GM19324 (cell line): Measurements from ENCODE around the gene TBR1.

Experiments used
- ATAC-seq: cut with Tn5 transposase; IDR thresholded peaks from one replicate; pipeline ENCODE4 v1.9.1; 2021; ENCODE audit warnings: mild to moderate bottlenecking, moderate library complexity; ENCODE audit not compliant: unreplicated experiment, low FRiP score

Gene TBR1

DNA sequence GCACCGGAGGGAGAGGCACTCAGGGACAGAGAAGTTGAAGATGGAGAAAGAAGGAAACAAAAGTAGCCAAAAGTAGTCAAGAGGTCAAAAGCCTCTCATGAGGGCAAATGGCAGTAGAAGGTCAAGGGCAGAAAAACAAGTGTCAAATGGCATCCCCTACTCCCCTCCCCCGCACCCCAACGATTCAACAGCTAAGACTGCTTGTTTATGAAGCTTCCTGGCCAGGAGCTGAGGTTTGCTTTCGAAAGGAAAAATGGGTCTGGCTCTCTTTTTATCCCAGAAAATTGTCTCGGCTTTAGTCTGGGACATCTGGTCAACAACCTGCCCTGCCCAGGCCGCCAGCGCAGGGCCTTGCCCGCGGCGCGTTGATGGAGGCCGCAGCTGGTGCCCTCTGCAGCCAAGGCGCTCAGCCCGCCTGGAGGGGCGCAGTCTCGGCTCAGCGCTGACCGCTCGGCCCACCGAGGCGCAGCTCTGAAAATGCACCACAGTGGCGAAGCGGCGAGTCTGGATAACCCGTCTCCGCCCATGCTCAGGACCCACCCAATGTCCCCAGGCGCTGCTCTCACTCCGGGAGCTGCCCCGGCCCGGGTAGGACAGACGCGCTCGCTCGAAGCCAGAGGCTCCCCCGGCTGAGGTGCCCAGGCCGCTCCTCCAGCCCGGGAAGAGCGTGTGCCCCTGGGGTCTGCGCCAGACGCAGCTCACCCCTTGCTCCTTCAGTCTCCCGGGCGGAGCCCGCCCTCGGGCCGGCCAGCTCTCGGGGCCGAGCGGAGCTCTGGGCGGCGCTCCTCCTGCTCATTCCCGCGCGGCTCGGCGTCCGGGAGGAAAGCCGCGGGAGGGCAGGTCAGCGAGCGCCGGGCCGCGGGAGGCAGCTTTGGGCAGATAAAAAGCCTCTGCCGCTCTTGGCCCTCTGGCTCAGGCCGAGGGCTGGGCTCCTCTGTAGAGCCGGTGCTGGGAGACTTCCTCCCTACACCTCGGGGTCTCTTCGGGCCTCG, 1.8 kb upstream of the TBR1 start:
- no peak for ATAC-seq

DNA sequence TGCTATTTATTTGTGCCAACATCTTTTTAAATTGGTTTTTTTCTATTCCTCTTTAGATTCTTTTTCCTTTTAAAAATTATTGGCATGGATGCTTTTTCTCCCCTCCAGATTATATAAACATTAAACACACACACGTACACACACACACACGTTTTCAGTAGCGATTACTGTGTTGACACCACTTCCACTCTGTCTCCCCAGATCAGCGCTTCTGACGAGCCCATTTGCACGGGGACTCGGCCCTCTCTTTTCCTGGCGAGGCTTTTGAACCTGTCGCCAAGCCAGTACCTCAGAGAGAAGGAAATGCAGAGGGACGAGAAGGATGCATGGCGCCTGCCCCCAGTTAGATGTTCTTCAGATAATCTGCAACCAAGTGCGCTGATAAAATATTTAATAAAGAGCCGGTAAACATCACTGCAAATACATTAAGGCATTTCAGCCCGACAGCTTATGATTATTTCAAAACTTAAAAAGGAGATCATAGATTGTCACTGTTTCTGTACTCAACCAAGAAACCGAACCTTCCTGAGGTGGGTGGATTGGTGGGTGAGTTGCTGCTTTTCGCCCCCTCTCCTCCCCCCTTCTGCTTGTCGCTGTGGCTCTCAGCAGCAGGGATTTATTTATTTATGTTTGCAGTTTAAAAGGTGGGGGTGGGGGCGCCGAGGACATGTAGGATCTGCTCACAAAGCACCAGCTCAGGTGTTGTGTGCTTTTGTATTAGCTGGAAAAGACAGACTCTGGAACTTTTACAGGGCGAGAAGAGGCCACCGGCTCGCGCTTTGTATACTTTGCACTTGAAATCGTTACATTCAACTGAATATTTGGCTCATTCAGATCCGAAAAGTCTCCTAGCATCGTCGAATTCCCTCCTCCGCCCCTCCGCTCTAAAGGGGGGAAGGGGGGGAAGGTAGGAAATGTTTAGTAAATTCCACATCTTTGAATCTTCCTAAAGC, 787 bp upstream of the TBR1 start:
- no peak for ATAC-seq

DNA sequence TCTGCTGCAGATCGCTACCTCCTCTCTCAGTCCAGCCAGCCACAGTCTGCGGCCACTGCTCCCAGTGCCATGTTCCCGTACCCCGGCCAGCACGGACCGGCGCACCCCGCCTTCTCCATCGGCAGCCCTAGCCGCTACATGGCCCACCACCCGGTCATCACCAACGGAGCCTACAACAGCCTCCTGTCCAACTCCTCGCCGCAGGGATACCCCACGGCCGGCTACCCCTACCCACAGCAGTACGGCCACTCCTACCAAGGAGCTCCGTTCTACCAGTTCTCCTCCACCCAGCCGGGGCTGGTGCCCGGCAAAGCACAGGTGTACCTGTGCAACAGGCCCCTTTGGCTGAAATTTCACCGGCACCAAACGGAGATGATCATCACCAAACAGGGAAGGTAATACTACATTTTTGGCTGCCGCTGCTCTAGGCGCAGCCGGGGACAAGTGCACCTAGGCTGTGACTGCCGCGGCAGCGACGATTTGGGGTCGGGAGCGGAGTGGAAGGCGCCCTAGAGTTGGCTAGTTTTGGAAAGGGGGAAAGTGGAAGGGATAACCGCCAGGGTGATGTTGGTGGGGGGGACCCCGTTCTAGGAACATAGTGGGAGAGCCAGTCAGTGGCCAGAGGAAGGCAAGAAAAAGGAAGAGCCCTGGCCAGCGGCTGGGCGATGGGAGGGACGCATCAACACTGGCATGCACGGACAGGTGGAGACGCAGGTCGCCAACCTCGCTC, 776 bp downstream of the TBR1 start:
- ATAC-seq: no peak

DNA sequence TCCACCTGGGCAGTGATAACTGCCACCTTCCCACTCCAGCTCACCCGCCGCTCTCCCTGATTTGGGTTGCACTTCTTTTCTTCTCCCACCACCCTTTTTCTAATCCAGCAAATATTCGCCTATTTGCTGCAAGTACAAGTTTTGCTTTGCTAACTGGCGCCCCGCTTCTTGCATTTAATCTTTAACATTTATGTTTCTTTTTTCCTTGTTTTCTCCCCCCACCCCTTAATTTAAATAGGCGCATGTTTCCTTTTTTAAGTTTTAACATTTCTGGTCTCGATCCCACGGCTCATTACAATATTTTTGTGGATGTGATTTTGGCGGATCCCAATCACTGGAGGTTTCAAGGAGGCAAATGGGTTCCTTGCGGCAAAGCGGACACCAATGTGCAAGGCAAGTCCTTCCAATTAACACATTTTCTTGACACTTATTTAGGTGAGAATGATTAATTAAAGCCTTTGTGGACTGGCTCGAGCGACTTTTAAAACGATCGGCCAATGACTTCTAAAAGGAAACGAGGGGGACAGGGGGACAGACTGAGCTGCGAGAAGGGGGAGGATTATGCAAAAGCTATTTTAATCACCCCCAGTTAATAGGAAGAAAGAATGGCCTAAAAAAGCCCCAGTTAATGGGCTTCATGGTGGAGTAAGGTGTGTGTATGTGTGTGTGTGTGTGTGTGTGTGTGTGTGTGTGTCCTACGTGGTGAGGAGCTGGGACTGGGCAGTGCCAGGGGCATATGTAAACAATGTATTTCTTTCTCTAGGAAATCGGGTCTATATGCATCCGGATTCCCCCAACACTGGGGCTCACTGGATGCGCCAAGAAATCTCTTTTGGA, 1.6 kb downstream of the TBR1 start:
- no peak for ATAC-seq

DNA sequence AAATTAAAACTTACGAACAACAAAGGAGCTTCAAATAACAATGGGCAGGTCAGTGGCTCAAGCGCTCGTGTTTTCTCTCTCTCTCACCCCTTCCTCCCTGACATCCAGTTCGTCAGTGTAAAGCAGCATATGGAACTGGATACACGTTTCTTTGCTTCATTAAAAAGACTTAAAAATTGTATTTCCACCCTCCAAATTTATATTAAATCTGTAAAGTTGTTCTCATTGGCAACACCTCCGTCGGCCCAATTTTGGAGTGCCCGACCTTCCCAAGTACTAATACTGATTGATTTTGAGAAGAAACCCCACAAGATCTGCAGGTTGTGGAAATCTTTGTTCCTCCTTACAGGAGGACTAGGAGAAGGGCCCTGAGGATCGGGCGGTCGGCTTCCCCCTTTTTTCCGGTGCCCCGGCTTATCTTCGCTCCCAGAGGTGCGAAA, 2.2 kb downstream of the TBR1 start:
- no peak for ATAC-seq

DNA sequence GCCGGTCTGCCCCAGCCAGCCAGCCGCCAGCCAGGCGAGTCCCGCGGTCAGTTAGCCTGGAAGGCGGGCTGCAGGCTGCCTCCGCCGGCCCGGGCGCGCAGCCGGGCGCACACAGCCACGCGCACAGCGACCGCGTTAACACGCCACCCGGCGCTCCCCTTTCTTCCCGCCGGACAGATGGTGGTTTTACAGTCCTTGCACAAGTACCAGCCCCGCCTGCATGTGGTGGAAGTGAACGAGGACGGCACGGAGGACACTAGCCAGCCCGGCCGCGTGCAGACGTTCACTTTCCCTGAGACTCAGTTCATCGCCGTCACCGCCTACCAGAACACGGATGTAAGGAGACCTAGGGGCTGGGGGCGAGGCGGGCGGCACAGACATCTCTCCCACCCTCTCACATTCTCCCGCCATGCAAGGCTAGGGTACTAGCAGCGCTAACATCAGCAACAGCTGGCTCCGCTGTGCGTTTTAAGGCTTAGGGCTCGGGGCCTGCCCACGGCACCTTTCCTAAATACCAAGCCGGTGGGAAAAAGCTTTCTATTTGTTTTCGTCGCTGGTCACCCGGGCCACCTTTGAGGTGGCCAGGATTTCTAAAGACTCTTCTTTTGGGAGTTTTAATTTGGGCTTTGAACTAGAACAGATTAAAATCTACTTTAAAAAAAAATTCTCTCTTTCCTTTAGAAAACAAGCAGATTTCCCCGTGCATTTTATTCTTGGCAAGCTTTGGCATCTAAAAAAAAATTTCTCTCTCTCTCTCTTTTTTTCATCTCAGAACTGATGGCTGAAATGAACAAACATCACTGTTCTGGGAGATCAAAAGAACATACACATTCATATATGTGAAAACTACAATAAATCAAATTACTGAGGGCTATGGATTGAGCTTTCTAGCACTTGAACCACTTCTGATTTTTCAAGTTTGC, 2.9 kb downstream of the TBR1 start:
- no peak for ATAC-seq

DNA sequence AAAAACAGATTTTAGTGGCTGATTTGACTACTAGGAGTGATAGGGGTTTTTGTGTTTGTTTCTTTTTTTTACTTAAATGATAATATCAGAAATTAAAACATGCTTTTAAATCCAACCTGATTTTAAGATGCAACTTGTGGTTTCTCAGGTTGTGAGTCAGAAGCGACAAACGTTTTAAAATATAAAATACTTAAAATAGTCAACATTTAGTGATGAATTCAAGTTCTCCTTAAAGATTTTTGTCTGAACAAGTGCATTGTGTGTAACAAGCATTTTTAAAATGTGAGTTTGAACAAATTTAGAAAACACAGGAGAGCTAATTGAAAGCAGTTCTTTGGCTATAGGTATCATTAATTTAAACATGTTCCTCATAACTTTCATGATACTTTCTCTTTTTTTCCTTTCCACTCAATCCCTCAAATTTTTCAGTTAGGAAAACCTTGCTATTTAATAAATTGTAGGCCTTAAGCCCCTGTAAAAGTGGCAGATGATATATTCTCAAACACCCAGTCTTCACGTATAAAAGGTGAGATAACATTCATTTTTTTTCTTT, 3.6 kb downstream of the TBR1 start:
- ATAC-seq: no peak

DNA sequence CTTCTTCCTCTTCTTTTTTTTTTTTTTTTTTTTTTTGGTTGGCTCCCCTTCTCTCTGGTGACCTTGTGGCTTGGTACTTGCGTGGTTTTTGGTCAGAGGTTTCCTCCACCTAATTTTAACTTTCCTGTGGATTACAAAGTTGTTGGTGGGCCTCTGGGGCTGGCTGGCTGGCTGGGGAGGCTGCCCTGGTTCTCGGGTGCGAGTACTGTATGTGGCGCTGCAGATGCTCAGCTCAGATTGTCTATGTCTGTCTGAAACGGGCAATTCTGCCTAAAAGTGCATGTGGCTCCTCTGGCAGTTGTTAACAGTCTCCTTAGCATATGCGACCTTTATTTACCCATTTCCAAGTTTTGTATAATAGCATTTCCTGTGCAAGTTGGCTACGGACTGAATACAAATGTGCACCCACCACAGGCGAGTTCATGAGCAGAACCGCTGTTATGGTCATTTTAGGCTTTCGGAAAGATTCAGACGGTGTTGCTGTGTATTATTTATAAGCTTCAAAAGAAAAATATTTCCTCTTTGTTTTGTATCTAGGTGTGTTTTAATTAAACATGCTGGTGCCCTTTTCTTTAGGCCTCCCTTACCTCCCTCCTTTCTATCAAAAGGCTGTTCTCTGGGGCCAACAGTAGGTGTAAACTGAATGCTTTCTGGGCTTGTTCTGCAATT, 4.4 kb downstream of the TBR1 start:
- ATAC-seq: no peak

DNA sequence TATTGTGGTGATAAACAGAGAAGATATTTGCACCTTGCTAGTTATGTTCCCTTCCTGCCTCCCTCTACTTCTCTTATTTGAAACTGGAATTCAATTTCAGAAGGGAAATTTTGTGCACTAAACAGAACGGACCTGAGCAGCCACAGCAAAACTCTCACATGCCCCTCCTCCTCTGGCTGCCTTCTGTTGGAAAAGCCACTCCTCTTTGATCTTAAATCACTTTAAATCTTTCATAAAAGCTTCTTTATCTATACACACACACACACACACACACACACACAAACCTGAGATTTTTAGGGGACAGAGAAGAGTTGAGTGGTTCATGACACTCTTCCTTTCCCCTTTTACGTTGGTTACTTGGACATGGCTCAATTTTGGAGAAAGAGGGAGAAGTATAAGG, 5.6 kb downstream of the TBR1 start:
- no peak for ATAC-seq

DNA sequence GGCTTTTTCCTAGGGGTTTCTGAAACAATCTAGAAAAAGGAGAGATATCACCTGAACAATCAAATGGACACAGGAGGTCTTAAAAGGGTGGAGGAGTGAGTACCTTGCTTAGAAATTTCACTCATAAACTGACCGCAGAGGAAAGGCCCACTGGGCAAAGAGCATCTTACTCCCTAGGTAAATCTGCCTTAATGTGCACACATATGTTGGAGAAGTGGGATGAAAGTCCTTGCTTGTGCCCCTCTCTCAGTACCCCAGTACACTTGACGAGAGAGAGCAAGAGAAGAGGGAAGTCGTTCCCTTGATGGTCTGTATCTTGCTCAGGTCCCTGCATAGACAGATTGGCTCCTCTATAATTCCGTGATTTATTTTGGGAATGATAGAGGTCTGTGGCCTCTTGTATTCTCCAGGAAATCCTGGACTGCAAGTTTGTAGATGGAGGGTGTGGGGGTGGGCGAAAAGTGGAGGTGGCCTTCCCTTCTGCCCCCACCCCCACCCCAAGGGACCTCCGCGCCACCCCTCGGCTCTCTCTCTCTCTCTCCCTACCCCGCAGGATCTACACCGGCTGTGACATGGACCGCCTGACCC, 6.8 kb downstream of the TBR1 start:
- ATAC-seq: no peak

DNA sequence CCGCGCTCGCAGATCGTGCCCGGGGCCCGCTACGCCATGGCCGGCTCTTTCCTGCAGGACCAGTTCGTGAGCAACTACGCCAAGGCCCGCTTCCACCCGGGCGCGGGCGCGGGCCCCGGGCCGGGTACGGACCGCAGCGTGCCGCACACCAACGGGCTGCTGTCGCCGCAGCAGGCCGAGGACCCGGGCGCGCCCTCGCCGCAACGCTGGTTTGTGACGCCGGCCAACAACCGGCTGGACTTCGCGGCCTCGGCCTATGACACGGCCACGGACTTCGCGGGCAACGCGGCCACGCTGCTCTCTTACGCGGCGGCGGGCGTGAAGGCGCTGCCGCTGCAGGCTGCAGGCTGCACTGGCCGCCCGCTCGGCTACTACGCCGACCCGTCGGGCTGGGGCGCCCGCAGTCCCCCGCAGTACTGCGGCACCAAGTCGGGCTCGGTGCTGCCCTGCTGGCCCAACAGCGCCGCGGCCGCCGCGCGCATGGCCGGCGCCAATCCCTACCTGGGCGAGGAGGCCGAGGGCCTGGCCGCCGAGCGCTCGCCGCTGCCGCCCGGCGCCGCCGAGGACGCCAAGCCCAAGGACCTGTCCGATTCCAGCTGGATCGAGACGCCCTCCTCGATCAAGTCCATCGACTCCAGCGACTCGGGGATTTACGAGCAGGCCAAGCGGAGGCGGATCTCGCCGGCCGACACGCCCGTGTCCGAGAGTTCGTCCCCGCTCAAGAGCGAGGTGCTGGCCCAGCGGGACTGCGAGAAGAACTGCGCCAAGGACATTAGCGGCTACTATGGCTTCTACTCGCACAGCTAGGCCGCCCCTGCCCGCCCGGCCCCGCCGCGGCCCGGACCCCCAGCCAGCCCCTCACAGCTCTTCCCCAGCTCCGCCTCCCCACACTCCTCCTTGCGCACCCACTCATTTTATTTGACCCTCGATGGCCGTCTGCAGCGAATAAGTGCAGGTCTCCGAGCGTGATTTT, 7.6 kb downstream of the TBR1 start:
- ATAC-seq: no peak

DNA sequence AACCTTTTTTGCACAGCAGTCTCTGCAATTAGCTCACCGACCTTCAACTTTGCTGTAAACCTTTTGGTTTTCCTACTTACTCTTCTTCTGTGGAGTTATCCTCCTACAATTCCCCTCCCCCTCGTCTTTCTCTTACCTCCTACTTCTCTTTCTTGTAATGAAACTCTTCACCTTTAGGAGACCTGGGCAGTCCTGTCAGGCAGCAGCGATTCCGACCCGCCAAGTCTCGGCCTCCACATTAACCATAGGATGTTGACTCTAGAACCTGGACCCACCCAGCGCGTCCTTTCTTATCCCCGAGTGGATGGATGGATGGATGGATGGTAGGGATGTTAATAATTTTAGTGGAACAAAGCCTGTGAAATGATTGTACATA, 8.3 kb downstream of the TBR1 start:
- ATAC-seq: no peak

DNA sequence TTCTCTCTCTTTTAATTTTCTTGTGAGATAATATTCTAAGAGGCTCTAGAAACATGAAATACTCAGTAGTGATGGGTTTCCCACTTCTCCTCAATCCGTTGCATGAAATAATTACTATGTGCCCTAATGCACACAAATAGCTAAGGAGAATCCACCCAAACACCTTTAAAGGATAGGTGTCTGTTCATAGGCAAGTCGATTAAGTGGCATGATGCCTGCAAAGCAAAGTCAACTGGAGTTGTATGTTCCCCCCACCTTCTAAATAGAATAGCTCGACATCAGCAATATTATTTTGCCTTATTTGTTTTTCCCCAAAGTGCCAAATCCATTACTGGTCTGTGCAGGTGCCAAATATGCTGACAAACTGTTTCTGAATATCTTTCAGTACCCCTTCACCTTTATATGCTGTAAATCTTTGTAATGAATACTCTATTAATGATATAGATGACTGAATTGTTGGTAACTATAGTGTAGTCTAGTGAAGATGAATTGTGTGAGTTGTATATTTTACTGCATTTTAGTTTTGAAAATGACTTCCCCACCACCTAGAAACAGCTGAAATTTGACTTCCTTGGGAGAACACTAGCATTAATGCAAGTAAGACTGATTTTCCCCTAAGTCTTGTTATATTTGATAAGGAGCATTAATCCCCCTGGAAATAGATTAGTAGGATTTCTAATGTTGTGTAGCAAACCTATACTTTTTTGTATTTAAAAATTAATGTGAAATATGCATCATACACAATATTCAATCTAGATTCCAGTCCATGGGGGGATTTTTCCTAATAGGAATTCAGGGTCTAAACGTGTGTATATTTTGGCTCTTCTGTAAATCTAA, 9.0 kb downstream of the TBR1 start:
- no peak for ATAC-seq

DNA sequence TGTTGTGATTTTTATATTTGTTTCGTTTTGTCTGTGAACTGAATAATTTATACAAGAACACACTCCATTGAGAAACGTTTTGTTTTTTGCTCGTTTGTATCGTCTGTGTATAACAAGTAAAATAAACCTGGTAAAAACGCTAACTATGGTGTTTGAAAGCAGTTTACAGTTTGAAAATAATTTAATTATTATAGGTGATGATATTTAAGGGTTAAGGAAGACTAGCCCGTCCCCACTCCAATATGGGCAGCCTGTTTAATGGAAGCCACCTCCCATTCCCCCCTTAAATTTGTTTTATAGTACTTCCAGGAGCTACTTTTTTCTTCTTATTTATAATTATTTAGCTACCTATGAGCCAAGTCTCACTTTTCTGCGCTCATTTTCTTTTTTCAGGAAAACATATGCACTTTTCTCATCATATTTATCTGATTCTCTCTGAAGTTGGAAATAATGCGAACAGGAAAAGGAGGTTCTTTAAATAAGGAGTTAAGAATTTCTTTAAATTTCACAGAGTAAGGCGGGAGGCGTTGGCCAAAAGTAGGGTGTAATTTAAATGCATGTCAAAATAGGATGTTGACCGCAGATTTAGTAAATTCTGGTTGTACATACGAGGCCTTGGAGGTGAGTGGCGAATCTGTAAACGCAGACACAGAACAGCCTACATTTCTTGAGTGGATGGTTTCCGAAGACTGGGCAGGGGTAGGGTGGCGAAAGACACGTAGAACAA, 9.8 kb downstream of the TBR1 start:
- ATAC-seq: no peak

DNA sequence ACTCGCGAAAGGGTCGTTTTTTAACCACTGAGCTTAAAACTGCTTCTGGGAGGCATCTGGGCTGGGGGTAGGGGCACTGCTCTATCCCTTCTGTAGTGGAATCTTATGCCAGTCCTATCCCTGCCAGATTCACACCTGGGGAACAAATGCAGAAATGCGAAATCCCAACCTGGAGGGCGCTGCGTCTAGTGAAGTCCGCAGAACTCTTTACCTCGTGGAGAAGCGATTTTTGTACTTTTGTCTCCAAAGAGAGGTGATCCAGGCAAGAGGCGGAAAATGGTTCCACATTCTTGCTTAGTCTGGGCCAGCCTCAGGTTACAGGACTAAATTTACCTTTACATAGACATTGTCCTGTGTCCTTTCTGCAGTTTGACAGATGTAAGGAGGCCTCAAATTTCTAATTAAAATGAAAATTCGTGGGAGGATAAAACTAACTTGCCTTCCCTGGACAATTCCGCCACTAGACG, 10.4 kb downstream of the TBR1 start:
- ATAC-seq: no peak
